ENCODE data around the gene HMGCLL1.
A peak's percentile ranks its signal among the peaks of the same experiment; 100 is the strongest.

Gene HMGCLL1

DNA sequence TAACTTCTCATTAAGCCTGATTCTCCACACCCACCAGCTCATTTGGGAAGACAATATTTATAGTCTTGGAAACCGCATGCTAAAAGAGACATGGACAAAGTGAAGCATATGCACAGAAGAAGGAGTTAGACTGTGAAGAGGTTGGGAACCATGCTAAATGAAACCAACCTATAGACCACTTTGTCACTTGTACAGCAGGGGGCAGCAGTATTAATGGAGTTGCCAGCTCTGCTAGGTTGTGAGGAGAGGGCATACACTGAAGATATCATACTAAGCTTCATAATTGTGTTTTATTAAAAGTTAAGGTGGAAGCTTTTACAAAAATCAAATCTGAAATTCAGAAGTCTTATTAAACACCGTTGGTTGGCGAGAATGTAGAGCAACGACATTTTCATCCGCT is 38.3 kb upstream of the HMGCLL1 start:
- peak in 1 of 2 experiments; percentile 14 for DNase-seq (ENCODE audit: low read depth in 1 of 2, low spot score in 1 of 2)
- no peak overlapping the region for H3K4me3 ChIP-seq (replicated peaks; ENCODE audit: insufficient read depth, low read length)
- no peaks in the 10 kb centered on the region for H3K27me3 ChIP-seq (ENCODE audit: insufficient read depth, poor library complexity, severe bottlenecking)
- H3K27ac ChIP-seq (replicated peaks), result no peak overlapping the region
- TF ChIP-seq SPI1 (IDR thresholded peaks at IDR 0.05; ENCODE audit: borderline replicate concordance, low read depth) (no peak), CTCF (IDR thresholded peaks at IDR 0.05; ENCODE audit: insufficient read depth, low read length) (peak; percentile 45)

GRCh38 chr6:55604021-55604420 is 25.0 kb upstream of the HMGCLL1 start:
- Histone ChIP-seq H3K27ac (replicated peaks) (no peak overlapping the region), H3K4me3 (replicated peaks; ENCODE audit: insufficient read depth, low read length) (no peak overlapping the region), H3K27me3 (ENCODE audit: insufficient read depth, poor library complexity, severe bottlenecking) (no peaks in the 10 kb centered on the region)
- no peak for DNase-seq (ENCODE audit: low read depth in 1 of 2, low spot score in 1 of 2)
- TF ChIP-seq REST (IDR thresholded peaks at IDR 0.05; ENCODE audit: insufficient replicate concordance, low read depth) (no peak), POLR2AphosphoS5 (IDR thresholded peaks at IDR 0.05; ENCODE audit: low read depth) (no peak), SPI1 (IDR thresholded peaks at IDR 0.05; ENCODE audit: borderline replicate concordance, low read depth) (no peak), GABPA (IDR thresholded peaks at IDR 0.05; ENCODE audit: low read depth) (no peak), CTCF (IDR thresholded peaks at IDR 0.05; ENCODE audit: insufficient read depth, low read length) (no peak)

DNA sequence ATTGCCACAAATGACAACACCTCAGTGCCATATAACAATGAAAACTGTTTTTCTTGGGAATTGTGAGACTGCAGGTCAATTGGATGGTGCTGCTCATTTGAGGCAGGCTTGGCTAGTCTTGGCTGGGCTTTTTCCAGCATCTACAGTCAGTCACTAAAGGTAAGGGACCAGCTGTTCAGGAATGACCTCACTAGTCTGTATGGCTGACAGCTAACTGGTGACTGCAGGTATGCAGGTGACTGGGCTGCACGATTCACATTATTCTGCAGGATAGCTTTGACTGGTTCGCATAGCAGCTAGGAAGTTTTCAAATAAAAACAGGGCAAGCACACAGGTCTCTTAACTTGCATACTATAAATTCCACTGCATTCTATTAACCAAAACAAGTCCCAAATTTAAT is 22.1 kb upstream of the HMGCLL1 start:
- Histone ChIP-seq H3K27ac (replicated peaks) (no peak overlapping the region), H3K27me3 (ENCODE audit: insufficient read depth, poor library complexity, severe bottlenecking) (no peaks in the 10 kb centered on the region), H3K4me3 (replicated peaks; ENCODE audit: insufficient read depth, low read length) (no peak overlapping the region)
- TF ChIP-seq CTCF (IDR thresholded peaks at IDR 0.05; ENCODE audit: insufficient read depth, low read length), result no peak
- TF ChIP-seq POLR2AphosphoS5 (IDR thresholded peaks at IDR 0.05; ENCODE audit: low read depth), result no peak
- no peak for TF ChIP-seq GABPA (IDR thresholded peaks at IDR 0.05; ENCODE audit: low read depth)
- TF ChIP-seq SPI1 (IDR thresholded peaks at IDR 0.05; ENCODE audit: borderline replicate concordance, low read depth), result no peak
- no peak for TF ChIP-seq REST (IDR thresholded peaks at IDR 0.05; ENCODE audit: insufficient replicate concordance, low read depth)
- DNase-seq (ENCODE audit: low read depth in 1 of 2, low spot score in 1 of 2), result no peak

DNA sequence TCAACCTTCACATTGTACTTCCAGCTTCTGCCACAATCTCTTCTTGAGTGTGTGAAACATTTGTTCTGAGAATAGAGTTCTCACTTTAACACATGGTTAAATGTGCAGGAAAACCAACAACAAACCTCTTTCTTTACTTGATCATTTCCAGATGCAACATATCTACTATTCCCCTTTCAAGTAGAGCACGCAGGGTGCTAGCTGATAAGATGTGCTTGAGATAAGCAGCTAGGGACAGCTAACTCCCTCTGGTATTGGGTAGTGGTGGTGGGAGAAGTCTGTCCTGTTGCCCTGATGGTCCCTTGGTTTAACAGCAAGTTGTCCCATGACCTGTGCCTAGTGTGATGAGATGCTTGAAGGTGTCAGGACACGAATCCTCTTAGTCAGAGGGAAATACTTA is 15.4 kb upstream of the HMGCLL1 start:
- no peak for DNase-seq (ENCODE audit: low read depth in 1 of 2, low spot score in 1 of 2)
- Histone ChIP-seq H3K27me3 (ENCODE audit: insufficient read depth, poor library complexity, severe bottlenecking) (no peaks in the 10 kb centered on the region), H3K27ac (replicated peaks) (no peak overlapping the region), H3K4me3 (replicated peaks; ENCODE audit: insufficient read depth, low read length) (no peak overlapping the region)
- TF ChIP-seq GABPA (IDR thresholded peaks at IDR 0.05; ENCODE audit: low read depth) (no peak), CTCF (IDR thresholded peaks at IDR 0.05; ENCODE audit: insufficient read depth, low read length) (no peak), REST (IDR thresholded peaks at IDR 0.05; ENCODE audit: insufficient replicate concordance, low read depth) (no peak), SPI1 (IDR thresholded peaks at IDR 0.05; ENCODE audit: borderline replicate concordance, low read depth) (no peak), POLR2AphosphoS5 (IDR thresholded peaks at IDR 0.05; ENCODE audit: low read depth) (no peak)

Data from HL-60 (cell line).